Thymus (tissue), 11 donors: ENCODE results near the gene LGALS3BP. TPM values are rescaled to one million over a fixed set of nuclear protein-coding genes. Genes with fewer than 3 reads are reported as not detected.

Experiments used
- DNase-seq, 9 donors: peaks; one replicate each; pipeline ENCODE4 v3.0.0-alpha.2; 2013; ENCODE audit warnings: low spot score in 9 of 9, low read depth in 6 of 9, missing footprints in 1 of 9
- H3K27ac ChIP-seq, 2 donors: one replicate each; pipeline ENCODE4 v1.5.1; 2013; ENCODE audit warnings: control low read depth in 1 of 2, low read depth in 1 of 2, low read length in 1 of 2, mild to moderate bottlenecking in 1 of 2, moderate library complexity in 1 of 2
- H3K27me3 ChIP-seq, 2 donors: one replicate each; pipeline ENCODE4 v1.5.1; 2013; ENCODE audit warnings: low read length in 1 of 2; ENCODE audit not compliant: control insufficient read depth in 2 of 2, insufficient read depth in 1 of 2
- H3K36me3 ChIP-seq, 2 donors: one replicate each; pipeline ENCODE4 v1.5.1; 2013; ENCODE audit warnings: low read length in 1 of 2, mild to moderate bottlenecking in 1 of 2, moderate library complexity in 1 of 2; ENCODE audit not compliant: control insufficient read depth in 2 of 2, insufficient read depth in 2 of 2
- H3K4me1 ChIP-seq, 2 donors: one replicate each; pipeline ENCODE4 v1.5.1; 2013; ENCODE audit warnings: low read length in 2 of 2; ENCODE audit not compliant: control insufficient read depth in 2 of 2, insufficient read depth in 2 of 2
- H3K4me3 ChIP-seq, 2 donors: one replicate each; pipeline ENCODE4 v1.5.1; 2013; ENCODE audit warnings: low read length in 2 of 2, control low read depth in 1 of 2, mild to moderate bottlenecking in 1 of 2
- H3K9me3 ChIP-seq, 2 donors: one replicate each; pipeline ENCODE4 v1.5.1; 2013; ENCODE audit warnings: low read length in 1 of 2, mild to moderate bottlenecking in 1 of 2; ENCODE audit not compliant: control insufficient read depth in 2 of 2, insufficient read depth in 1 of 2
- WGBS: extraction: QIAGEN DNeasy Blood & Tissue Kit; methylation state at CpG from one replicate; pipeline ENCODE4 v1.1.7; 2013; 5-methylcytosine and 5-hydroxymethylcytosine counted together
- polyA plus RNA-seq: library from polyadenylated mRNA; stranded (reverse); fragments of 200-250 nt; gene quantifications from one replicate; pipeline ENCODE4 v1.2.3, GENCODE V29; 2013
- total RNA-seq: library from RNA; stranded (reverse); fragments of 120-200 nt; gene quantifications from one replicate; pipeline ENCODE4 v1.2.4, GENCODE V29; 2013
- donor health status: healthy.

LGALS3BP gene
- total and polyA plus RNA-seq, 2 donors: 66.1 to 81.3 TPM

- Histone ChIP-seq H3K4me1 (peaks cover 0 to 3% of the 10 kb centered on the region in 2 donors), H3K9me3 (no peaks in the 10 kb centered on the region), H3K27me3 (no peaks in the 10 kb centered on the region), H3K27ac (no peak overlapping the region), H3K36me3 (peaks cover 85 to 97% of the 10 kb centered on the region in 2 donors), H3K4me3 (no peak overlapping the region)
- no peak for DNase-seq
- WGBS: 95% methylated on average over 16 of the region's 16 CpGs
These were observed 17.1 kb upstream of the LGALS3BP start for GRCh38 chr17:78996781-78997201.

- Histone ChIP-seq H3K27me3 (no peaks in the 10 kb centered on the region), H3K27ac (no peak overlapping the region), H3K9me3 (peaks cover 0 to under 1% of the 10 kb centered on the region in 2 donors), H3K4me1 (peaks cover 0 to 3% of the 10 kb centered on the region in 2 donors), H3K4me3 (no peak overlapping the region), H3K36me3 (peaks cover 92 to 100% of the 10 kb centered on the region in 2 donors)
- WGBS: 90% methylated on average over 18 of the region's 18 CpGs
- DNase-seq: no peak
These were observed 16.2 kb upstream of the LGALS3BP start for GRCh38 chr17:78995761-78996451.

GRCh38 chr17:78995022-78995760 lies 15.5 kb upstream of the LGALS3BP start:
- H3K4me1 ChIP-seq: peaks cover 0 to 3% of the 10 kb centered on the region in 2 donors
- no peak overlapping the region for H3K27ac ChIP-seq
- no peak for DNase-seq
- H3K4me3 ChIP-seq: no peak overlapping the region
- 99% methylated on average over 34 of the region's 34 CpGs for WGBS
- H3K9me3 ChIP-seq: peaks cover 0 to 1% of the 10 kb centered on the region in 2 donors
- H3K36me3 ChIP-seq: peaks cover 92 to 100% of the 10 kb centered on the region in 2 donors
- H3K27me3 ChIP-seq: no peaks in the 10 kb centered on the region

GRCh38 chr17:78993981-78994671 lies 14.4 kb upstream of the LGALS3BP start:
- Histone ChIP-seq H3K4me3 (no peak overlapping the region), H3K27ac (no peak overlapping the region), H3K36me3 (peaks cover 86 to 91% of the 10 kb centered on the region in 2 donors), H3K27me3 (no peaks in the 10 kb centered on the region), H3K9me3 (peaks cover 0 to 1% of the 10 kb centered on the region in 2 donors), H3K4me1 (peaks cover 0 to 3% of the 10 kb centered on the region in 2 donors)
- DNase-seq: no peak
- WGBS: 92% methylated on average over 22 of the region's 22 CpGs

- Histone ChIP-seq H3K36me3 (peaks cover 79 to 84% of the 10 kb centered on the region in 2 donors), H3K4me1 (peaks cover 0 to 3% of the 10 kb centered on the region in 2 donors), H3K9me3 (peaks cover 0 to 1% of the 10 kb centered on the region in 2 donors), H3K27ac (no peak overlapping the region), H3K27me3 (no peaks in the 10 kb centered on the region), H3K4me3 (no peak overlapping the region)
- peak in 2 of 9 donors; percentile 57 to 60 for DNase-seq
- WGBS: 84% methylated on average over 49 of the region's 49 CpGs
These were observed 13.7 kb upstream of the LGALS3BP start for GRCh38 chr17:78993241-78993956.

GRCh38 chr17:78992542-78993212 lies 13.0 kb upstream of the LGALS3BP start:
- H3K36me3 ChIP-seq: peaks cover 72 to 77% of the 10 kb centered on the region in 2 donors
- no peak overlapping the region for H3K4me3 ChIP-seq
- 78% methylated on average over 12 of the region's 12 CpGs for WGBS
- H3K27me3 ChIP-seq: no peaks in the 10 kb centered on the region
- peaks cover 0 to 1% of the 10 kb centered on the region in 2 donors for H3K9me3 ChIP-seq
- DNase-seq: no peak
- no peak overlapping the region for H3K27ac ChIP-seq
- H3K4me1 ChIP-seq: peaks cover 0 to 1% of the 10 kb centered on the region in 2 donors

GRCh38 chr17:78991906-78992532 lies 12.3 kb upstream of the LGALS3BP start:
- Histone ChIP-seq H3K27ac (no peak overlapping the region), H3K9me3 (peaks cover 0 to 1% of the 10 kb centered on the region in 2 donors), H3K27me3 (no peaks in the 10 kb centered on the region), H3K4me1 (peaks cover 0 to 1% of the 10 kb centered on the region in 2 donors), H3K4me3 (no peak overlapping the region), H3K36me3 (peaks cover 66 to 70% of the 10 kb centered on the region in 2 donors)
- DNase-seq: no peak
- 96% methylated on average over 22 of the region's 22 CpGs for WGBS
